Muscle layer of colon (tissue), 2 donors: Measurements from ENCODE around the gene FAF1.
"Not testable (repeated sequence)": the region's sequence is repeated elsewhere in the genome, so short reads cannot be mapped to it uniquely, and the experiment has no call there.

Experiments
- H3K27ac ChIP-seq: one replicate; pipeline ENCODE4 v1.7.0; 2013; ENCODE audit warnings: low read depth, mild to moderate bottlenecking, low read length, moderate library complexity
- H3K27me3 ChIP-seq, 2 donors: one replicate each; pipeline ENCODE4 v1.7.0; 2013; ENCODE audit warnings: low read length in 2 of 2, mild to moderate bottlenecking in 2 of 2; ENCODE audit not compliant: insufficient read depth in 2 of 2, control insufficient read depth in 1 of 2
- H3K36me3 ChIP-seq: one replicate; pipeline ENCODE4 v1.7.0; 2013; ENCODE audit warnings: mild to moderate bottlenecking, low read length; ENCODE audit not compliant: insufficient read depth
- H3K4me1 ChIP-seq: one replicate; pipeline ENCODE4 v1.7.0; 2013; ENCODE audit warnings: mild to moderate bottlenecking, low read length; ENCODE audit not compliant: insufficient read depth
- H3K4me3 ChIP-seq, 2 donors: one replicate each; pipeline ENCODE4 v1.7.0; 2013; ENCODE audit warnings: low read length in 2 of 2, low read depth in 1 of 2, mild to moderate bottlenecking in 1 of 2, moderate library complexity in 1 of 2
- H3K9ac ChIP-seq: one replicate; pipeline ENCODE4 v1.7.0; 2013; ENCODE audit warnings: low read length
- H3K9me3 ChIP-seq: one replicate; pipeline ENCODE4 v1.7.0; 2013; ENCODE audit warnings: mild to moderate bottlenecking, low read length
- donor health status: abdominal sarcoma.
- donor health status: Adenocarcinoma of cecum.

FAF1 gene

DNA sequence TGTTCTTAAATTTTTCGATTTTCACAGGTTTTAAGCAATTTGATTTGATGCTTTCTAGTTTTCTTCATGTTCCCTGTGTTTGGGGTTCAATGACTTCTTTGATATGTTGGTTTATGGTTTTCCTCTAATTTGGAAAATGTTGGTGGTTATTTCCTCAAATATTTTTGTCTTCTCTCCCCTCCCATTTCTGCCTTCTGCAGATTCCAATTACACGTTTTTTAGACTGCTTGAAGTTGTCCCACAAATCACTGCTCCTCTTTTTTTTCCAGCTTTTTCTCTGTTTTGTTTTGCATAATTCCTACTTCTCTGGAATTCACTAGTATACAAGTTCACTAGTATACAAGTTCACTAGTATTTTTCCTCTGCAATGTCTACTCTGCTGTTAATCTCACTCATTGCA is 61.3 kb downstream of the FAF1 start:
- H3K9ac ChIP-seq = no peak overlapping the region
- no peak overlapping the region for H3K27ac ChIP-seq
- H3K27me3 ChIP-seq = no peaks in the 10 kb centered on the region
- no peak overlapping the region for H3K4me3 ChIP-seq
- no peaks in the 10 kb centered on the region for H3K36me3 ChIP-seq
- no peaks in the 10 kb centered on the region for H3K9me3 ChIP-seq
- H3K4me1 ChIP-seq = no peaks in the 10 kb centered on the region

DNA sequence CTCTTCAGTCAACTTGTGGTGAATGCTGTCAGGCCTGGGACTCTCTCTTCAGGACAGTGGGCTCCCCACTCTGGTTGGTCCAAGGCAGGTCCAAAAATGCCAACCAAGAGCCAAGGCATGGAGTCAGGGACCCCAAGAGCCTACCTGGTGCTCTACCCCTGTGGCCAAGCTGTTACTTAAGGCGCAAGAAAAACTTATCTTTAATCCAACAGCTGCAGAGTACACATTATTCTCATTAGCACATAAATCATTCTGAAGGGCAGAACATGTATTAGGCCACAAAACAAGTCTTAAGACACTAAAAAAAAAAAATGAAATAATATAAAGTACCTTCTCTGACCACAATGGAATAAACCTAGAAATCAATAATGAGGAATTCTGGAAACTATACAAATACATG is 65.7 kb downstream of the FAF1 start:
- Histone ChIP-seq H3K4me1 (no peaks in the 10 kb centered on the region), H3K9me3 (no peaks in the 10 kb centered on the region), H3K36me3 (no peaks in the 10 kb centered on the region)

DNA sequence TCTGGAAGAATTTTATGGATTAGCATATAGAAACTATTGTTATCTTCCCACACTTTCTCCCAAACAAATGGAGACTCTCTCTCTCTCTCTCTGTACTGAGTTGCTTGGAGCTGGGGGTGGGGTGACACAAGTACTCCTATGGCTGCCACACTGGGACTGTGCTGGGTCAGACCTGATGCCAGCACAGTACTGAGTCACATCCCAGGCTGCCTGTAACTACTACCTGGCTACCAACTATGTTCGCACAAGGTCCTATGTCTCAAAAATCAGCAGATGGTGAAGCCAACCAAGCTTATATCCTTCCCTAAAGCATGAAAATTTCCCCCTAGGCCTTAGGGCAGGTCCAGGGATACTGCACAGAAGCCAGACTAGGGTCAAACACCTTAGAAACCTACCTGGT is 66.6 kb downstream of the FAF1 start:
- H3K4me1 ChIP-seq = no peaks in the 10 kb centered on the region
- no peaks in the 10 kb centered on the region for H3K27me3 ChIP-seq
- no peaks in the 10 kb centered on the region for H3K36me3 ChIP-seq
- H3K27ac ChIP-seq = no peak overlapping the region
- H3K9ac ChIP-seq = no peak overlapping the region
- H3K4me3 ChIP-seq = no peak overlapping the region
- H3K9me3 ChIP-seq = no peaks in the 10 kb centered on the region

More for the DNA sequence above, 65.7 kb downstream of the FAF1 start:
- Histone ChIP-seq H3K27ac (no peak overlapping the region), H3K27me3 (no peaks in the 10 kb centered on the region), H3K4me3 (no peak overlapping the region), H3K9ac (no peak overlapping the region)

DNA sequence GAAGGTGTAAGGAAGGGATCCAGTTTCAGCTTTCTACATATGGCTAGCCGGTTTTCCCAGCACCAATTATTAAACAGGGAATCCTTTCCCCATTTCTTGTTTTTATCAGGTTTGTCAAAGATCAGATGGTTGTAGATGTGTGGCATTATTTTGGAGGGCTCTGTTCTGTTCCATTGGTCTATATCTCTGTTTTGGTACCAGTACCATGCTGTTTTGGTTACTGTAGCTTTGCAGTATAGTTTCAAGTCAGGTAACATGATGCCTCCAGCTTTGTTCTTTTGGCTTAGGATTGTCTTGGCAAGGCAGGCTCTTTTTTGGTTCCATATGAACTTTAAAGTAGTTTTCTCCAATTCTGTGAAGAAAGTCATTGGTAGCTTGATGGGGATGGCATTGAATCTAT is 72.5 kb downstream of the FAF1 start:
- H3K4me1 ChIP-seq, H3K36me3 ChIP-seq, H3K4me3 ChIP-seq, H3K27ac ChIP-seq, H3K9me3 ChIP-seq, H3K27me3 ChIP-seq, H3K9ac ChIP-seq: not testable (repeated sequence)

DNA sequence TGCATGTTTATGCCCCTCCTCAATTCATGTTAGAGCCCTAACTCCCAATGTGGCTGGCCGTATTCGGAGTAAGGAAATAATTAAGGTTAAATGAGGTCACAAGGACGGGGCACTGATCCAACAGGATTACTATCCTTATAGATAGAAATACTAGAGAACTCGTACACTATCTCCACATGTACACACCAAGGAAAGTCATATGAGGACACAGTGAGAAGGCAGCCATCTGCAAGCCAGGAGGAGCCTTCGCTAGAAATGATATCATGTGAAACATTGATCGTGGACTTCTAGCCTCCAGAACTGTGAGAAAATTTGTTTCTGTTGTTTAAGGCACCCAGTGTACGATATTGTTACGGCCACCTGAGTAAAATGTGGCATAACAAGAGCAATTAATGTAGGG is 79.7 kb downstream of the FAF1 start:
- Histone ChIP-seq H3K4me3 (no peak overlapping the region), H3K4me1 (peaks cover 15% of the 10 kb centered on the region), H3K27me3 (no peaks in the 10 kb centered on the region), H3K9me3 (no peaks in the 10 kb centered on the region), H3K27ac (no peak overlapping the region), H3K9ac (no peak overlapping the region), H3K36me3 (no peaks in the 10 kb centered on the region)

DNA sequence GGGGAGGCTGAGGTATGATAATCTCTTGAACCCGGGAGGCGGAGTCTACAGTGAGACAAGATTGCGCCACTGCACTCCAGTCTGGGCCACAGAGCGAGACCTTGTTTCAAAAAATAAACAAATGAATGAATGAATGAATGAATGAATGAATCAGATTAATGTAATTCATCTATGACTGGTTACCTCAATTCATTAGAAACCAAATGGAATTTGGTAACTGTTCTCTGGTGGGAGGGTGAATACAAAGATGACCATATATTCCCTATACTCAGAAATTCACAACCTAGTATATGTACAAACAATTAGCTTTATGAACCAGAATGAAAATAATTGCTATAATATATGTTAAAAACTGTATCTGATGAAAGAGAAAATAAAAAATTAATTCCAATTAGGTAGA is 80.9 kb downstream of the FAF1 start:
- H3K27ac ChIP-seq = no peak overlapping the region
- H3K9ac ChIP-seq = no peak overlapping the region
- H3K36me3 ChIP-seq = no peaks in the 10 kb centered on the region
- H3K9me3 ChIP-seq = no peaks in the 10 kb centered on the region
- H3K4me1 ChIP-seq = peaks cover 15% of the 10 kb centered on the region
- H3K4me3 ChIP-seq = no peak overlapping the region
- no peaks in the 10 kb centered on the region for H3K27me3 ChIP-seq

DNA sequence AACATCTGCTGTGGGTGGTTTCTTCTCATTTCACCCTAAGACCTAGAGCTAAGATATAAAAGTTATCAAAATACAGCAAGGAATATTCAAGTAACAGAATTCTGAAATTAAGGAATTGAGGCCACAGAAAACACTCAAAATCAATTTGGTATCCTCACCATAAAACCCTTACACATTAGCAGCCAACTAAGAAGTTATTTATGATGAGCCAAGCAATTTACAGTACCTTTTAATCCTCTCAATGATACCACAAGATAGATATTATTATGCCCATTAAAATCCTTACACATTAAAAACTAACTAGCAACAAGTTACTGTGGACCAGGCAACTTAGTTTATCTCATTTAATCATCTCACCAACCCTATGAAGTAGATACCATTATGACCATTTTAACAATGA is 81.6 kb downstream of the FAF1 start:
- no peak overlapping the region for H3K4me3 ChIP-seq
- no peaks in the 10 kb centered on the region for H3K36me3 ChIP-seq
- peaks cover 15% of the 10 kb centered on the region for H3K4me1 ChIP-seq
- H3K9ac ChIP-seq = no peak overlapping the region
- no peak overlapping the region for H3K27ac ChIP-seq
- no peaks in the 10 kb centered on the region for H3K9me3 ChIP-seq
- H3K27me3 ChIP-seq = no peaks in the 10 kb centered on the region

DNA sequence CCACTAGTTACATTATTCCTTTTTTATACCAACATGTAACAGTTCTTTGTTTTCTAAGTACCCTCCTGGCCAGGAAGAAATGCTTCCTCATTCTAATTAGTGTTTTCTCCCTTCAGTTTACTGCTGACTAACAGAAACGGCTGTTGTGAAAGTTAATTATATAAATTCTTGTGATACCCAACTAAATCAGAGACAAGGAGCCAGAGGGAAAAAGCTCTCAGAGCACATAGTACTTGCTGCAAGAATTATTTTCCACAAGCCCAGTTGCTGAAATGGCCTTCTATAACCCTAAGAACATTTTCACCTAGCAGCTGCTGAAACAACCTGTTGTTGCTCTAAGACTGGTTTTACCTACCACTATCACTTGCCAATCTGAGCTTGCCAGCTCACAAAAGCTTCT is 82.4 kb downstream of the FAF1 start:
- Histone ChIP-seq H3K9me3 (no peaks in the 10 kb centered on the region), H3K36me3 (no peaks in the 10 kb centered on the region), H3K4me1 (peaks cover 15% of the 10 kb centered on the region), H3K4me3 (no peak overlapping the region), H3K9ac (no peak overlapping the region), H3K27ac (no peak overlapping the region), H3K27me3 (no peaks in the 10 kb centered on the region)

DNA sequence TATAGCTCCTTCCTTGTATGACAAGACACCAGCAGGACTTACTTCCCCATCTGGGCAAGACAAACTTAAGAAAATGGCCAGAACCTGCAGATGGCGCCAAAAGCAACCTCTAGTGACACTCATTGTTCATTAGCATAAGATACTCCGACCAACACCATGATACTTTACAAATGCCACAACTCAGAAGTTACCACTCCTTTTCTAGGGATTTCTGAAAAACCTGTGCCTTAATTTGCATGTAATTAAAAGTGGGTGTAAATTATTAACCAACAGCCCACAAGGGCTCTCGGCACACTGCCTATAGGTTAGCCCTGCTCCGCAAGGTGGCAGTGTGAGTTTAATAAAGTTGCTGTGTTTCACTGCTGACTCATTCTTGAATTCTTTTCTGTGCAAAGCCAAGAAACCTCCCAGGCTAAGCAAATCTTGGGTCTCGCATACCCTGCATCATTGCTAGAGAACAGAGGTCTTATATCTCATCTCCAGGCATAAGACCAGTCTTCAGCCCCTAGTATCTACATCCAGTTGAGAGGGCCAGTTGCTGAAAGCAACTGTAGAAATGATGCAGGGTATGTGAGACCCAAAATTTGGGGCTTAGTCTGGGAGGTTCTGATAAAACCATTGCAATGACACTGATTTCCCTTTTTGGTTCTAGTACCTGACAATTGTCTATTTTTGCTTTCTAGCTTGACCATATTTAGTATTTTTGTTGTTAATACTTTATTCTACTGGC is 86.4 kb downstream of the FAF1 start:
- Histone ChIP-seq H3K4me3 (no peak overlapping the region), H3K27ac (no peak overlapping the region), H3K27me3 (no peaks in the 10 kb centered on the region)

DNA sequence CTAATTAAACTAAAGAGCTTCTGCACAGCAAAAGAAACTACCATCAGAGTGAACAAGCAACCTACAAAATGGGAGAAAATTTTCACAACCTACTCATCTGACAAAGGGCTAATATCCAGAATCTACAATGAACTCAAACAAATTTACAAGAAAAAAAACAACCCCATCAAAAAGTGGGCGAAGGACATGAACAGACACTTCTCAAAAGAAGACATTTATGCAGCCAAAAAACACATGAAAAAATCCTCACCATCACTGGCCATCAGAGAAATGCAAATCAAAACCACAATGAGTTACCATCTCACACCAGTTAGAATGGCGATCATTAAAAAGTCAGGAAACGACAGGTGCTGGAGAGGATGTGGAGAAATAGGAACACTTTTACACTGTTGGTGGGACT is 95.2 kb downstream of the FAF1 start:
- H3K4me1 ChIP-seq, H3K9ac ChIP-seq, H3K27me3 ChIP-seq, H3K4me3 ChIP-seq, H3K36me3 ChIP-seq, H3K9me3 ChIP-seq, H3K27ac ChIP-seq: not testable (repeated sequence)

More for the DNA sequence above, 86.4 kb downstream of the FAF1 start:
- no peaks in the 10 kb centered on the region for H3K9me3 ChIP-seq
- H3K4me1 ChIP-seq = peaks cover 6% of the 10 kb centered on the region
- no peak overlapping the region for H3K9ac ChIP-seq
- H3K36me3 ChIP-seq = no peaks in the 10 kb centered on the region

DNA sequence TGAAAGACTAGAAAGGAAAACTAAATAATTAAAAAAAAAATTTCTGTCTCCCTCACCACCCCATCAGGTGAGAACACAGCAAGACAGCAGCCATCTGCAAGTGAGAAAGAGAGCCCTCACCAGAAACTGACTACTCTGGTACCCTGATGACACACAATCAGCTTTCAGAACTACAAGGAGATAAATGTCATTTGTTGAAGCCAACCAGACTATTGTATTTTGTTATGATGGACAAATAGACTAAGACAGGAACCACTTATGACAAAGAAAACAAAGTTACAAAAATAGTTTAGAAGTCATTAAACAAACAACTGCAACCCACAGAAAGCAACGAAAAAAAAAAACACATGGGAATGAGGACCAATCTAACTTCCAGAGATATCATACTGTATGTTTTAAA is 98.3 kb downstream of the FAF1 start:
- Histone ChIP-seq H3K4me3 (no peak overlapping the region), H3K9ac (no peak overlapping the region), H3K27ac (no peak overlapping the region), H3K4me1 (no peaks in the 10 kb centered on the region), H3K9me3 (peaks cover 8% of the 10 kb centered on the region), H3K27me3 (no peaks in the 10 kb centered on the region), H3K36me3 (no peaks in the 10 kb centered on the region)

DNA sequence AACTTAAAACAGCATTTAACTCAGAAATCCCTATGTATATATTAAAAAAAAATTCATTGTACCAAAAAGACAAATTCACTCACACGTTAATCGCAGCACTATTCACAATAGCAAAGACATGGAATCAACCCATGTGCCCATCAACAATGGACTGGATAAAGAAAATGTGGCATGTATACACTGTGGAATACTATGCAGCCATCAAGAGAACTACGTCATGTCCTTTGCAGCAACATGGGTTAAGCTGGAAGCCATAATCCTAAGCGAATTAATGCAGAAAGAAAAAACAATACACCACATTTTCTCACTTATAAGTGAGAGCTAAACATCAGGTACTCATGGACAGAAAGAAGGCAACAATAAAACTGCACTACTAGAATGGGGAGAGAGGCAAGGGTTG is 99.4 kb downstream of the FAF1 start:
- Histone ChIP-seq H3K9ac (no peak overlapping the region), H3K27ac (no peak overlapping the region), H3K36me3 (no peaks in the 10 kb centered on the region), H3K9me3 (peaks cover 8% of the 10 kb centered on the region), H3K27me3 (no peaks in the 10 kb centered on the region), H3K4me3 (no peak overlapping the region), H3K4me1 (no peaks in the 10 kb centered on the region)
